Cardiac muscle cell (in vitro differentiated cells and primary cell): Measurements from ENCODE around the gene BOC. TPM values are rescaled to one million over a fixed set of nuclear protein-coding genes. Genes with fewer than 3 reads are reported as not detected.
A peak's percentile ranks its signal among the peaks of the same experiment; 100 is the strongest.

Experiments
- DNase-seq, 2 donors: peaks; one replicate each; pipeline versions ENCODE4 v3.0.0 to v3.0.0-alpha.2; 2010 to 2017; ENCODE audit warnings: low read depth in 1 of 2, low spot score in 1 of 2
- H3K27ac ChIP-seq: fragments of 200-600 bp; sonication (generic); 2 replicates; pipeline ENCODE4 v1.5.1; 2016
- H3K27me3 ChIP-seq: fragments of 200-600 bp; sonication (generic); 2 replicates; pipeline ENCODE4 v1.6.0; 2016; ENCODE audit warnings: control low read depth
- H3K36me3 ChIP-seq: fragments of 200-600 bp; sonication (generic); 2 replicates; pipeline ENCODE4 v1.5.1; 2016; ENCODE audit warnings: control low read depth
- H3K4me1 ChIP-seq: fragments of 200-600 bp; sonication (generic); 2 replicates; pipeline ENCODE4 v1.8.1; 2017; ENCODE audit warnings: low read depth, mild to moderate bottlenecking, mixed run types
- H3K4me3 ChIP-seq: fragments of 200-600 bp; sonication (generic); 2 replicates; pipeline ENCODE4 v1.5.1; 2016; ENCODE audit warnings: mild to moderate bottlenecking
- H3K9me3 ChIP-seq: fragments of 200-600 bp; sonication (generic); 2 replicates; pipeline ENCODE4 v1.5.1; 2017; ENCODE audit warnings: low read depth, mild to moderate bottlenecking, control low read depth
- CTCF ChIP-seq: IDR thresholded peaks from 2 replicates; pipeline ENCODE4 v1.5.1; 2012; ENCODE audit warnings: low read depth, mild to moderate bottlenecking, low read length
- polyA plus RNA-seq: library from polyadenylated mRNA; unstranded; fragments of >200 nt; fragmentation: Nextera tagmentation; extraction: Ambion mirVana; gene quantifications from 2 replicates; pipeline ENCODE4 v1.2.1, GENCODE V29; 2016
- total RNA-seq: library from RNA; depleted of rRNA; stranded (reverse); fragments of >200 nt; gene quantifications from 2 replicates; pipeline ENCODE4 v1.2.3, GENCODE V29; 2016

Gene BOC
- total and polyA plus RNA-seq, 2 experiments from 2014 or later: 9.5 to 14.1 TPM

GRCh38 chr3:113210604-113211329 lies 590 bp upstream of the BOC start:
- Histone ChIP-seq H3K27ac (no peak overlapping the region), H3K4me1 (peaks cover 15% of the 10 kb centered on the region), H3K9me3 (no peaks in the 10 kb centered on the region), H3K4me3 (peak overlapping the region; percentile 80), H3K36me3 (no peaks in the 10 kb centered on the region), H3K27me3 (no peaks in the 10 kb centered on the region)
- TF ChIP-seq CTCF: no peak
- peak; percentile 40 to 48 for DNase-seq

DNA sequence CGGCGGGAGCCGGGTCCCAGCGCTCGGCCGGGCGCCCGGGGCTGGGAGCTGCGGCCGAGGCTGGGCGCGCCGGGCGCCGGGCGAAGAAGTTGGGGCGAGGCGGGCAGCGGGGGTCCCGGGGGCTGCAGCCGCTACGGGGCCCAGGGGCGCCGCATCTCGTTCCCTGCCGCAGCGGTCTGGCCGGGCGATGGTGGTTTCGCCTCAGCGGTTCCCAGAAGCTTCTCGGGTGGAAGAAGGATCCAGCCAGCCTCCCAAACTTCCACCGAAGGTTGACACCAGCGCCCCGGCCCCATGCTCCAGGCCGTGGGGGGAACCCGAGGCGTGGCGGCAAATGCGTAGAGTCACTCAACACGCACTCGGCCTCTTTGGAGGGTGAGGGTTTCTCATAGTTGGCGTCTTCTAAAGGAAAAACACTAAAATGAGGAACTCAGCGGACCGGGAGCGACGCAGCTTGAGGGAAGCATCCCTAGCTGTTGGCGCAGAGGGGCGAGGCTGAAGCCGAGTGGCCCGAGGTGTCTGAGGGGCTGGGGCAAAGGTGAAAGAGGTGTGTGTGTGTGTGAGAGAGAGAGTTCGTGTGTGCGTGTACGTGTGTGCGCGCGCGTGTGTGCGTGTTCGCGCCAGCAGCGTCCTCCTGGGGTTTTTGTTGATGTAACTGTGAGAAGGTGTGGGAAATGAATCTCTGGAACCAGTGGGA lies 940 bp downstream of the BOC start:
- no peak for TF ChIP-seq CTCF

GRCh38 chr3:113212844-113213375 lies 1.6 kb downstream of the BOC start:
- TF ChIP-seq CTCF: no peak
- DNase-seq: no peak
- H3K27me3 ChIP-seq: no peaks in the 10 kb centered on the region
- H3K9me3 ChIP-seq: no peaks in the 10 kb centered on the region
- peaks cover 15% of the 10 kb centered on the region for H3K4me1 ChIP-seq
- no peaks in the 10 kb centered on the region for H3K36me3 ChIP-seq
- peak overlapping the region; percentile 80 for H3K4me3 ChIP-seq
- no peak overlapping the region for H3K27ac ChIP-seq

More for the DNA sequence above, 940 bp downstream of the BOC start:
- Histone ChIP-seq H3K36me3 (no peaks in the 10 kb centered on the region), H3K27me3 (no peaks in the 10 kb centered on the region), H3K4me3 (peak overlapping the region; percentile 80), H3K9me3 (no peaks in the 10 kb centered on the region), H3K27ac (peak overlapping the region; percentile 26), H3K4me1 (peaks cover 15% of the 10 kb centered on the region)
- peak; percentile 41 to 65 for DNase-seq

GRCh38 chr3:113213896-113214587 lies 2.7 kb downstream of the BOC start:
- no peaks in the 10 kb centered on the region for H3K27me3 ChIP-seq
- DNase-seq: no peak
- H3K36me3 ChIP-seq: no peaks in the 10 kb centered on the region
- H3K9me3 ChIP-seq: no peaks in the 10 kb centered on the region
- H3K4me1 ChIP-seq: peaks cover 15% of the 10 kb centered on the region
- H3K27ac ChIP-seq: no peak overlapping the region
- TF ChIP-seq CTCF: no peak
- H3K4me3 ChIP-seq: no peak overlapping the region

GRCh38 chr3:113214917-113215595 lies 3.7 kb downstream of the BOC start:
- H3K27ac ChIP-seq: no peak overlapping the region
- peak in 1 of 2 donors; percentile 21 for DNase-seq
- H3K36me3 ChIP-seq: no peaks in the 10 kb centered on the region
- no peak overlapping the region for H3K4me3 ChIP-seq
- H3K27me3 ChIP-seq: no peaks in the 10 kb centered on the region
- no peaks in the 10 kb centered on the region for H3K9me3 ChIP-seq
- no peak for TF ChIP-seq CTCF
- H3K4me1 ChIP-seq: peaks cover 15% of the 10 kb centered on the region
